HG03139 (cell line): ENCODE measurements around the gene MALL.
"Not testable (repeated sequence)": the region's sequence is repeated elsewhere in the genome, so short reads cannot be mapped to it uniquely, and the experiment has no call there.

Experiments used
- ATAC-seq: cut with Tn5 transposase; IDR thresholded peaks from one replicate; pipeline ENCODE4 v1.9.1; 2021; ENCODE audit not compliant: unreplicated experiment

The MALL gene

GRCh38 chr2:110054521-110055407, 60.9 kb downstream of the MALL start:
- ATAC-seq: not testable (repeated sequence)

- not testable (repeated sequence) for ATAC-seq
These were observed 61.9 kb downstream of the MALL start for GRCh38 chr2:110053688-110054087.

GRCh38 chr2:110052166-110052565, 63.5 kb downstream of the MALL start:
- not testable (repeated sequence) for ATAC-seq

- not testable (repeated sequence) for ATAC-seq
These were observed 65.4 kb downstream of the MALL start for GRCh38 chr2:110050222-110050621.

- ATAC-seq: not testable (repeated sequence)
These were observed 65.9 kb downstream of the MALL start for GRCh38 chr2:110049769-110050168.

- not testable (repeated sequence) for ATAC-seq
These were observed 67.1 kb downstream of the MALL start for GRCh38 chr2:110048255-110049197.

GRCh38 chr2:110047225-110047624, 68.4 kb downstream of the MALL start:
- ATAC-seq: not testable (repeated sequence)

GRCh38 chr2:110041941-110042660, 73.5 kb downstream of the MALL start:
- not testable (repeated sequence) for ATAC-seq

- not testable (repeated sequence) for ATAC-seq
These were observed 78.3 kb downstream of the MALL start for GRCh38 chr2:110037336-110037735.

GRCh38 chr2:110035384-110035783, 80.2 kb downstream of the MALL start:
- ATAC-seq: not testable (repeated sequence)

- not testable (repeated sequence) for ATAC-seq
These were observed 80.7 kb downstream of the MALL start for GRCh38 chr2:110034935-110035334.
